IMR-90 (cell line): ENCODE data around the gene RAB8A. TPM values are rescaled to one million over a fixed set of nuclear protein-coding genes. Genes with fewer than 3 reads are reported as not detected.

Experiments
- ATAC-seq: fragments of 200-7000 bp; cut with Tn5 transposase; 2 replicates; pipeline ENCODE4 v1.9.1; 2020; ENCODE audit warnings: low read depth, mild to moderate bottlenecking, moderate library complexity
- BruUV-seq: library from RNA; stranded (reverse); fragments of 400-500 nt; replicated peaks from 2 replicates; lab custom pipeline; 2021; lab: Mats Ljungman, UMichigan
- CTCF ChIA-PET: fragments of 300-600 bp; formaldehyde crosslinking; extraction: SDS; loops from one replicate; lab custom pipeline; 2021; ENCODE audit warnings: antibody characterized with exemption; lab: Yijun Ruan, JAX
- POLR2A ChIA-PET: fragments of 300-600 bp; sonication (Branson Sonifier 250); formaldehyde crosslinking; loops from one replicate; lab custom pipeline; 2022; ENCODE audit warnings: antibody characterized with exemption; ENCODE audit not compliant: unreplicated experiment; lab: Charles Lee
- DNase-seq: peaks from one replicate; pipeline ENCODE4 v3.0.0; 2013
- H2AFZ ChIP-seq: replicated peaks from 2 replicates; pipeline ENCODE3; 2013; ENCODE audit warnings: low read length, mild to moderate bottlenecking; ENCODE audit not compliant: poor library complexity
- H2AK5ac ChIP-seq: 2 replicates; pipeline ENCODE4 v1.6.1; 2013; ENCODE audit warnings: low read depth, low read length, inconsistent platforms
- H2AK9ac ChIP-seq: replicated peaks from 2 replicates; pipeline ENCODE3; 2013; ENCODE audit warnings: mild to moderate bottlenecking, low read depth, low read length, moderate library complexity; ENCODE audit not compliant: poor library complexity
- H2BK120ac ChIP-seq: 2 replicates; pipeline ENCODE4 v1.6.1; 2013; ENCODE audit warnings: low read depth, low read length, inconsistent platforms
- H2BK15ac ChIP-seq: 3 replicates; pipeline ENCODE4 v1.6.1; 2013; ENCODE audit warnings: low read depth, low read length, inconsistent platforms
- H2BK20ac ChIP-seq: 2 replicates; pipeline ENCODE4 v1.6.1; 2013; ENCODE audit warnings: low read depth, mild to moderate bottlenecking, inconsistent platforms, low read length, moderate library complexity
- H2BK5ac ChIP-seq: 2 replicates; pipeline ENCODE4 v1.6.1; 2013; ENCODE audit warnings: mild to moderate bottlenecking, low read depth, low read length, inconsistent platforms; ENCODE audit not compliant: poor library complexity, severe bottlenecking
- H3K14ac ChIP-seq: replicated peaks from 2 replicates; pipeline ENCODE4 v1.6.1; 2013; ENCODE audit warnings: low read depth, low read length, inconsistent platforms
- H3K18ac ChIP-seq: 2 replicates; pipeline ENCODE4 v1.6.1; 2013; ENCODE audit warnings: low read depth, low read length, control low read depth
- H3K23ac ChIP-seq: 2 replicates; pipeline ENCODE4 v1.6.1; 2013; ENCODE audit warnings: low read depth, low read length, inconsistent platforms
- H3K27ac ChIP-seq: 2 replicates; pipeline ENCODE4 v1.5.1; 2013; ENCODE audit warnings: mild to moderate bottlenecking, control low read depth, low read length; ENCODE audit not compliant: insufficient read depth
- H3K27me3 ChIP-seq: 2 replicates; pipeline ENCODE4 v1.6.1; 2013; ENCODE audit warnings: low read length; ENCODE audit not compliant: control insufficient read depth, insufficient read depth
- H3K36me3 ChIP-seq: 2 replicates; pipeline ENCODE4 v1.6.1; 2013; ENCODE audit warnings: low read length, mixed read lengths; ENCODE audit not compliant: control insufficient read depth, insufficient read depth
- H3K4ac ChIP-seq: 2 replicates; pipeline ENCODE4 v1.6.1; 2013; ENCODE audit warnings: low read depth, low read length, inconsistent platforms
- H3K4me1 ChIP-seq: 2 replicates; pipeline ENCODE4 v1.6.1; 2013; ENCODE audit warnings: low read length, mixed read lengths; ENCODE audit not compliant: control insufficient read depth, insufficient read depth
- H3K4me2 ChIP-seq: 2 replicates; pipeline ENCODE4 v1.6.1; 2013; ENCODE audit warnings: low read depth, mild to moderate bottlenecking, control low read depth, low read length, moderate library complexity
- H3K4me3 ChIP-seq: 2 replicates; pipeline ENCODE4 v1.5.1; 2013; ENCODE audit warnings: low read depth, mild to moderate bottlenecking, control low read depth, low read length, moderate library complexity; ENCODE audit not compliant: insufficient read depth
- H3K56ac ChIP-seq: 2 replicates; pipeline ENCODE4 v1.6.1; 2013; ENCODE audit warnings: low read length, inconsistent platforms; ENCODE audit not compliant: insufficient read depth; ENCODE audit errors: extremely low read depth
- H3K79me1 ChIP-seq, 2 experiments: 2 replicates each; pipeline ENCODE4 v1.6.1; 2013; ENCODE audit warnings: low read length in 2 of 2, inconsistent platforms in 1 of 2, low read depth in 1 of 2
- H3K9ac ChIP-seq: 2 replicates; pipeline ENCODE4 v1.6.1; 2013; ENCODE audit warnings: low read depth, low read length, control low read depth
- H3K9me1 ChIP-seq: 2 replicates; pipeline ENCODE4 v1.6.1; 2013; ENCODE audit warnings: low read length, inconsistent platforms; ENCODE audit not compliant: insufficient read depth
- H3K9me3 ChIP-seq: 2 replicates; pipeline ENCODE4 v1.6.1; 2013; ENCODE audit warnings: low read length; ENCODE audit not compliant: control insufficient read depth, insufficient read depth
- H4K20me1 ChIP-seq: 2 replicates; pipeline ENCODE4 v1.6.1; 2013; ENCODE audit warnings: low read length, inconsistent platforms; ENCODE audit not compliant: insufficient read depth
- H4K5ac ChIP-seq: 2 replicates; pipeline ENCODE4 v1.6.1; 2013; ENCODE audit warnings: mild to moderate bottlenecking, low read depth, low read length, control low read depth
- H4K8ac ChIP-seq, 2 experiments: 2 replicates each; pipeline ENCODE4 v1.6.1; 2013; ENCODE audit warnings: low read depth in 2 of 2, low read length in 2 of 2, control low read depth in 1 of 2, inconsistent platforms in 1 of 2
- H4K91ac ChIP-seq: 2 replicates; pipeline ENCODE4 v1.6.1; 2013; ENCODE audit warnings: low read depth, low read length, inconsistent platforms; ENCODE audit not compliant: insufficient read depth
- BHLHE40 ChIP-seq: fragments of 150-350 bp; IDR thresholded peaks from 2 replicates; pipeline ENCODE4 v1.6.1; 2016; ENCODE audit warnings: mild to moderate bottlenecking, low read depth, low read length
- CHD1 ChIP-seq: IDR thresholded peaks from 2 replicates; pipeline ENCODE4 v1.6.1; 2012; ENCODE audit warnings: low read depth, low read length, improper control_type of control experiment
- FOS ChIP-seq: fragments of 150-350 bp; IDR thresholded peaks from 2 replicates; pipeline ENCODE4 v1.6.1; 2016; ENCODE audit warnings: low read depth, low read length
- MAFK ChIP-seq: IDR thresholded peaks from 2 replicates; pipeline ENCODE4 v1.6.1; 2012; ENCODE audit warnings: low read depth, low read length, improper control_type of control experiment
- MAZ ChIP-seq: IDR thresholded peaks from 2 replicates; pipeline ENCODE4 v1.6.1; 2012; ENCODE audit warnings: low read depth, mild to moderate bottlenecking, low read length, improper control_type of control experiment, moderate library complexity, borderline replicate concordance
- MXI1 ChIP-seq: IDR thresholded peaks from 2 replicates; pipeline ENCODE4 v1.6.1; 2012; ENCODE audit warnings: low read depth, mild to moderate bottlenecking, low read length, moderate library complexity, borderline replicate concordance
- POLR2A ChIP-seq: IDR thresholded peaks from 2 replicates; pipeline ENCODE4 v1.6.1; 2012; ENCODE audit warnings: mild to moderate bottlenecking, low read depth, low read length
- RFX5 ChIP-seq: IDR thresholded peaks from 2 replicates; pipeline ENCODE4 v1.8.0; 2012; ENCODE audit warnings: low read depth, mild to moderate bottlenecking, low read length, moderate library complexity
- WGBS, 2 experiments: methylation state at CpG; one replicate each; pipeline versions ENCODE4 v1.1.5 to v1.1.7; 2013; ENCODE audit warnings: missing lambda C conversion rate in 2 of 2; ENCODE audit not compliant: insufficient read length in 1 of 2; ENCODE audit errors: extremely low coverage in 2 of 2; 5-methylcytosine and 5-hydroxymethylcytosine counted together
- dilution Hi-C: fragments of 300-500 bp; cut with HindIII; formaldehyde crosslinking; loops from one replicate; pipeline ENCODE4 v1.14.3; 2018; ENCODE audit warnings: low sequenced_read_pairs; ENCODE audit not compliant: unreplicated experiment
- in situ Hi-C: fragments of 300-500 bp; cut with MboI; formaldehyde crosslinking; loops from 3 replicates; pipeline ENCODE4 v1.14.3; 2019; ENCODE audit warnings: low sequenced_read_pairs, inconsistent platforms, mixed read lengths
- intact Hi-C: fragments of 100-400 bp; cut with micrococcal nuclease; formaldehyde crosslinking; loops from 2 replicates; pipeline ENCODE4 v1.10.0; 2022
- polyA plus RNA-seq, 3 experiments: library from polyadenylated mRNA; depleted of rRNA; stranded (reverse); fragments of >200 nt; gene quantifications; 2 replicates each; pipeline ENCODE4 v1.2.3, GENCODE V29; 2012; ENCODE audit warnings: low replicate concordance in 1 of 3
- total RNA-seq: library from RNA; depleted of rRNA; stranded (reverse); fragments of >200 nt; gene quantifications from 2 replicates; pipeline ENCODE4 v1.2.3, GENCODE V29; 2012
- TF ChIP-seq, protein P1 (sequence below): fragments of 150-350 bp; IDR thresholded peaks from 2 replicates; pipeline ENCODE4 v1.6.1; 2016; ENCODE audit warnings: low read depth, mild to moderate bottlenecking, low read length, moderate library complexity, borderline replicate concordance
- TF ChIP-seq, protein P2 (sequence below): conservative IDR thresholded peaks from 2 replicates; pipeline ENCODE4 v1.5.1; 2012; ENCODE audit warnings: mild to moderate bottlenecking, low read depth, low read length, improper control_type of control experiment

RAB8A gene
- total and polyA plus RNA-seq, 2 of the 4 experiments (the other 2 are of a cell fraction), result 64.5 to 135 TPM

DNA sequence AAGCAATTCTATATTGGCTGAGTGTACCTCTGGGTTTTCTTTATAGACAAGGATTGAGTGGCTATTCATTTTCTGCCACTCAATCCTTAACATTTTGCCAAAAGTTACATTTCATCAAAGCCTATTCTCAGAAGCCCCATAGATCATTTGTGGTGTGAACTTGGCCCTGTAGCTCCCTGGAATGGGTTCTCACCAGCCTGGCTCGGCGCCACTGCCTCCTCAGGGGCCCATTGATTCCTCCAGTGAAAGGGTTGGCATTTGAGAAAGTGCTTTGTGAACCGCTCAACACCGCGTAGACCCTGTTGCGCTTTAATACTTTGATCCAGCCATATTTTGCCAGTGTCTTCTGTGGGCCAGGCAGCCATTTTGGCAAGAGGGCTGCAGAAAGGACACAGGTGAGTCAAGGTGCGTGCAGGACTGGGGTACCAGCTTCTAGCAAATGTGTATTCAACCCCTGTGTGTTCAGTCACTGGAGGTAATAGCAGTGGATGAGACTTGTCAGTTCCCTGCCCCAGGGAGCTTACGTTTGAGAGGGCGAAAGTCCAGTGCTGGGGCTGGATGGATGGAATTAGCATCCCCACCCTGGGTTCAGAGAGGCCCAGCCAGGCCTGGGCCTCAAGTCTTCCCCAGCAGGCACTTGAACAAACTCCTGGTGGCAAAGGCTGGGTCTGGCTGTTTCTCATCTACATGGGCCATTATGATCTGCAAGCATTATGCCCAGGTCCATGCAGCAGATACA, 3.8 kb downstream of the RAB8A start:
- peaks cover 7% of the 10 kb centered on the region for H3K4me1 ChIP-seq
- H3K4me3 ChIP-seq, result no peak overlapping the region
- dilution Hi-C loops, result no loop called here
- POLR2A ChIA-PET, result no interaction called here
- H3K9me1 ChIP-seq, result peaks cover 16% of the 10 kb centered on the region
- no peak overlapping the region for H4K5ac ChIP-seq
- peaks cover 16 to 61% of the 10 kb centered on the region in 2 experiments for H3K79me1 ChIP-seq
- H3K36me3 ChIP-seq, result peaks cover 24% of the 10 kb centered on the region
- no peak overlapping the region for H3K27ac ChIP-seq
- no peak overlapping the region for H2BK15ac ChIP-seq
- no peaks in the 10 kb centered on the region for H3K27me3 ChIP-seq
- H3K4me2 ChIP-seq, result no peak overlapping the region
- intact Hi-C loops, result no loop called here
- TF ChIP-seq POLR2A, result no peak
- TF ChIP-seq, protein P1, sequence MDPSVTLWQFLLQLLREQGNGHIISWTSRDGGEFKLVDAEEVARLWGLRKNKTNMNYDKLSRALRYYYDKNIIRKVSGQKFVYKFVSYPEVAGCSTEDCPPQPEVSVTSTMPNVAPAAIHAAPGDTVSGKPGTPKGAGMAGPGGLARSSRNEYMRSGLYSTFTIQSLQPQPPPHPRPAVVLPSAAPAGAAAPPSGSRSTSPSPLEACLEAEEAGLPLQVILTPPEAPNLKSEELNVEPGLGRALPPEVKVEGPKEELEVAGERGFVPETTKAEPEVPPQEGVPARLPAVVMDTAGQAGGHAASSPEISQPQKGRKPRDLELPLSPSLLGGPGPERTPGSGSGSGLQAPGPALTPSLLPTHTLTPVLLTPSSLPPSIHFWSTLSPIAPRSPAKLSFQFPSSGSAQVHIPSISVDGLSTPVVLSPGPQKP, result no peak
- no peak for TF ChIP-seq RFX5
- no peak for TF ChIP-seq CHD1
- TF ChIP-seq, protein P2, sequence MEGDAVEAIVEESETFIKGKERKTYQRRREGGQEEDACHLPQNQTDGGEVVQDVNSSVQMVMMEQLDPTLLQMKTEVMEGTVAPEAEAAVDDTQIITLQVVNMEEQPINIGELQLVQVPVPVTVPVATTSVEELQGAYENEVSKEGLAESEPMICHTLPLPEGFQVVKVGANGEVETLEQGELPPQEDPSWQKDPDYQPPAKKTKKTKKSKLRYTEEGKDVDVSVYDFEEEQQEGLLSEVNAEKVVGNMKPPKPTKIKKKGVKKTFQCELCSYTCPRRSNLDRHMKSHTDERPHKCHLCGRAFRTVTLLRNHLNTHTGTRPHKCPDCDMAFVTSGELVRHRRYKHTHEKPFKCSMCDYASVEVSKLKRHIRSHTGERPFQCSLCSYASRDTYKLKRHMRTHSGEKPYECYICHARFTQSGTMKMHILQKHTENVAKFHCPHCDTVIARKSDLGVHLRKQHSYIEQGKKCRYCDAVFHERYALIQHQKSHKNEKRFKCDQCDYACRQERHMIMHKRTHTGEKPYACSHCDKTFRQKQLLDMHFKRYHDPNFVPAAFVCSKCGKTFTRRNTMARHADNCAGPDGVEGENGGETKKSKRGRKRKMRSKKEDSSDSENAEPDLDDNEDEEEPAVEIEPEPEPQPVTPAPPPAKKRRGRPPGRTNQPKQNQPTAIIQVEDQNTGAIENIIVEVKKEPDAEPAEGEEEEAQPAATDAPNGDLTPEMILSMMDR, result no peak
- TF ChIP-seq FOS, result no peak
- no peak for TF ChIP-seq MAZ
- no peak for TF ChIP-seq MAFK
- TF ChIP-seq MXI1, result no peak
- no peak for TF ChIP-seq BHLHE40
- H2BK120ac ChIP-seq, result no peak overlapping the region
- WGBS, 2 experiments, result 93% methylated on average over 3 of the region's 9 CpGs; no CpG with 5 or more reads in 1 of the 2 experiments
- H3K14ac ChIP-seq, result no peak overlapping the region
- in situ Hi-C loops, result no loop called here
- no TSS peak for BruUV-seq
- no peak overlapping the region for H2AFZ ChIP-seq
- no peak overlapping the region for H3K56ac ChIP-seq
- peak overlapping the region; percentile 21 for H2AK9ac ChIP-seq
- H2BK20ac ChIP-seq, result no peak overlapping the region
- H3K4ac ChIP-seq, result no peak overlapping the region
- CTCF ChIA-PET, result no interaction called here
- H3K9ac ChIP-seq, result no peak overlapping the region
- DNase-seq, result no peak
- no peak for ATAC-seq
- no peak overlapping the region for H3K23ac ChIP-seq
- H3K9me3 ChIP-seq, result no peaks in the 10 kb centered on the region
- H3K18ac ChIP-seq, result no peak overlapping the region
- H4K20me1 ChIP-seq, result peaks cover 29% of the 10 kb centered on the region; the same call in 1 of the 2 replicates
- no peak overlapping the region for H4K8ac ChIP-seq
- no peak overlapping the region for H2AK5ac ChIP-seq
- H2BK5ac ChIP-seq, result no peak overlapping the region
- H4K91ac ChIP-seq, result no peak overlapping the region
